H1 (cell line): ENCODE measurements around the gene CDH12. TPM values are rescaled to one million over a fixed set of nuclear protein-coding genes. Genes with fewer than 3 reads are reported as not detected.

ENCODE experiments used
- BRCA1 ChIP-seq: IDR thresholded peaks from 2 replicates; pipeline ENCODE4 v1.6.1; 2012; ENCODE audit warnings: low read depth, low read length, improper control_type of control experiment
- CHD1 ChIP-seq: IDR thresholded peaks from 2 replicates; pipeline ENCODE4 v1.6.1; 2012; ENCODE audit warnings: low read depth, low read length, improper control_type of control experiment
- KDM1A ChIP-seq: fragments of 200-600, 300-600 bp; sonication (generic); IDR thresholded peaks from 2 replicates; pipeline ENCODE4 v1.7.1; 2016; ENCODE audit warnings: mild to moderate bottlenecking, low read length, borderline replicate concordance
- PHF8 ChIP-seq: fragments of 200-600 bp; sonication (generic); conservative IDR thresholded peaks from 2 replicates; pipeline ENCODE4 v1.7.1; 2012; ENCODE audit warnings: low read depth, mild to moderate bottlenecking, inconsistent platforms, low read length, moderate library complexity
- RXRA ChIP-seq: IDR thresholded peaks from 2 replicates; pipeline ENCODE4 v1.6.1; 2011; ENCODE audit warnings: low read depth, mild to moderate bottlenecking, low read length, moderate library complexity; ENCODE audit not compliant: insufficient read depth
- TCF12 ChIP-seq: IDR thresholded peaks from 2 replicates; pipeline ENCODE4 v1.6.1; 2011; ENCODE audit warnings: low read depth, mild to moderate bottlenecking, low read length
- polyA plus RNA-seq, 7 experiments: library from polyadenylated mRNA; depleted of rRNA in 3 of 7; stranded (reverse) in 5 of 7; unstranded in 2 of 7; fragments of >200 nt in 5 of 7; fragments of 200-250 nt in 2 of 7; gene quantifications; 1 replicate in 5 of 7; 2 replicates in 1 of 7; 4 replicates in 1 of 7; pipeline versions ENCODE4 v1.2.1 to v1.2.3, GENCODE V29; 2011 to 2013; ENCODE audit warnings: missing spikeins in 2 of 7, mixed read lengths in 2 of 7
- total RNA-seq: library from RNA; stranded (reverse); fragmentation: NEBNext Ultra II Directional; extraction: Animal tissue kit (Norgen Biotek cat#: 25700); gene quantifications from 2 replicates; pipeline ENCODE4 v1.2.1, GENCODE V29; 2021
- TF ChIP-seq, protein P1 (sequence below): fragments of 300-600 bp; sonication (generic); IDR thresholded peaks from 2 replicates; pipeline ENCODE4 v1.7.1; 2012; ENCODE audit warnings: low read length, moderate library complexity, mild to moderate bottlenecking, inconsistent platforms; ENCODE audit not compliant: insufficient replicate concordance

Gene CDH12
- total and polyA plus RNA-seq, 2 of the 8 experiments (the other 6 are each of a cell fraction or from before 2014, with no cell fraction given) = 0.03 TPM; not detected in 1

- TF ChIP-seq, protein P1, sequence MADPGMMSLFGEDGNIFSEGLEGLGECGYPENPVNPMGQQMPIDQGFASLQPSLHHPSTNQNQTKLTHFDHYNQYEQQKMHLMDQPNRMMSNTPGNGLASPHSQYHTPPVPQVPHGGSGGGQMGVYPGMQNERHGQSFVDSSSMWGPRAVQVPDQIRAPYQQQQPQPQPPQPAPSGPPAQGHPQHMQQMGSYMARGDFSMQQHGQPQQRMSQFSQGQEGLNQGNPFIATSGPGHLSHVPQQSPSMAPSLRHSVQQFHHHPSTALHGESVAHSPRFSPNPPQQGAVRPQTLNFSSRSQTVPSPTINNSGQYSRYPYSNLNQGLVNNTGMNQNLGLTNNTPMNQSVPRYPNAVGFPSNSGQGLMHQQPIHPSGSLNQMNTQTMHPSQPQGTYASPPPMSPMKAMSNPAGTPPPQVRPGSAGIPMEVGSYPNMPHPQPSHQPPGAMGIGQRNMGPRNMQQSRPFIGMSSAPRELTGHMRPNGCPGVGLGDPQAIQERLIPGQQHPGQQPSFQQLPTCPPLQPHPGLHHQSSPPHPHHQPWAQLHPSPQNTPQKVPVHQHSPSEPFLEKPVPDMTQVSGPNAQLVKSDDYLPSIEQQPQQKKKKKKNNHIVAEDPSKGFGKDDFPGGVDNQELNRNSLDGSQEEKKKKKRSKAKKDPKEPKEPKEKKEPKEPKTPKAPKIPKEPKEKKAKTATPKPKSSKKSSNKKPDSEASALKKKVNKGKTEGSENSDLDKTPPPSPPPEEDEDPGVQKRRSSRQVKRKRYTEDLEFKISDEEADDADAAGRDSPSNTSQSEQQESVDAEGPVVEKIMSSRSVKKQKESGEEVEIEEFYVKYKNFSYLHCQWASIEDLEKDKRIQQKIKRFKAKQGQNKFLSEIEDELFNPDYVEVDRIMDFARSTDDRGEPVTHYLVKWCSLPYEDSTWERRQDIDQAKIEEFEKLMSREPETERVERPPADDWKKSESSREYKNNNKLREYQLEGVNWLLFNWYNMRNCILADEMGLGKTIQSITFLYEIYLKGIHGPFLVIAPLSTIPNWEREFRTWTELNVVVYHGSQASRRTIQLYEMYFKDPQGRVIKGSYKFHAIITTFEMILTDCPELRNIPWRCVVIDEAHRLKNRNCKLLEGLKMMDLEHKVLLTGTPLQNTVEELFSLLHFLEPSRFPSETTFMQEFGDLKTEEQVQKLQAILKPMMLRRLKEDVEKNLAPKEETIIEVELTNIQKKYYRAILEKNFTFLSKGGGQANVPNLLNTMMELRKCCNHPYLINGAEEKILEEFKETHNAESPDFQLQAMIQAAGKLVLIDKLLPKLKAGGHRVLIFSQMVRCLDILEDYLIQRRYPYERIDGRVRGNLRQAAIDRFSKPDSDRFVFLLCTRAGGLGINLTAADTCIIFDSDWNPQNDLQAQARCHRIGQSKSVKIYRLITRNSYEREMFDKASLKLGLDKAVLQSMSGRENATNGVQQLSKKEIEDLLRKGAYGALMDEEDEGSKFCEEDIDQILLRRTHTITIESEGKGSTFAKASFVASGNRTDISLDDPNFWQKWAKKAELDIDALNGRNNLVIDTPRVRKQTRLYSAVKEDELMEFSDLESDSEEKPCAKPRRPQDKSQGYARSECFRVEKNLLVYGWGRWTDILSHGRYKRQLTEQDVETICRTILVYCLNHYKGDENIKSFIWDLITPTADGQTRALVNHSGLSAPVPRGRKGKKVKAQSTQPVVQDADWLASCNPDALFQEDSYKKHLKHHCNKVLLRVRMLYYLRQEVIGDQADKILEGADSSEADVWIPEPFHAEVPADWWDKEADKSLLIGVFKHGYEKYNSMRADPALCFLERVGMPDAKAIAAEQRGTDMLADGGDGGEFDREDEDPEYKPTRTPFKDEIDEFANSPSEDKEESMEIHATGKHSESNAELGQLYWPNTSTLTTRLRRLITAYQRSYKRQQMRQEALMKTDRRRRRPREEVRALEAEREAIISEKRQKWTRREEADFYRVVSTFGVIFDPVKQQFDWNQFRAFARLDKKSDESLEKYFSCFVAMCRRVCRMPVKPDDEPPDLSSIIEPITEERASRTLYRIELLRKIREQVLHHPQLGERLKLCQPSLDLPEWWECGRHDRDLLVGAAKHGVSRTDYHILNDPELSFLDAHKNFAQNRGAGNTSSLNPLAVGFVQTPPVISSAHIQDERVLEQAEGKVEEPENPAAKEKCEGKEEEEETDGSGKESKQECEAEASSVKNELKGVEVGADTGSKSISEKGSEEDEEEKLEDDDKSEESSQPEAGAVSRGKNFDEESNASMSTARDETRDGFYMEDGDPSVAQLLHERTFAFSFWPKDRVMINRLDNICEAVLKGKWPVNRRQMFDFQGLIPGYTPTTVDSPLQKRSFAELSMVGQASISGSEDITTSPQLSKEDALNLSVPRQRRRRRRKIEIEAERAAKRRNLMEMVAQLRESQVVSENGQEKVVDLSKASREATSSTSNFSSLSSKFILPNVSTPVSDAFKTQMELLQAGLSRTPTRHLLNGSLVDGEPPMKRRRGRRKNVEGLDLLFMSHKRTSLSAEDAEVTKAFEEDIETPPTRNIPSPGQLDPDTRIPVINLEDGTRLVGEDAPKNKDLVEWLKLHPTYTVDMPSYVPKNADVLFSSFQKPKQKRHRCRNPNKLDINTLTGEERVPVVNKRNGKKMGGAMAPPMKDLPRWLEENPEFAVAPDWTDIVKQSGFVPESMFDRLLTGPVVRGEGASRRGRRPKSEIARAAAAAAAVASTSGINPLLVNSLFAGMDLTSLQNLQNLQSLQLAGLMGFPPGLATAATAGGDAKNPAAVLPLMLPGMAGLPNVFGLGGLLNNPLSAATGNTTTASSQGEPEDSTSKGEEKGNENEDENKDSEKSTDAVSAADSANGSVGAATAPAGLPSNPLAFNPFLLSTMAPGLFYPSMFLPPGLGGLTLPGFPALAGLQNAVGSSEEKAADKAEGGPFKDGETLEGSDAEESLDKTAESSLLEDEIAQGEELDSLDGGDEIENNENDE = no peak
- no peak for TF ChIP-seq KDM1A
- TF ChIP-seq BRCA1 = no peak
- no peak for TF ChIP-seq PHF8
- TF ChIP-seq RXRA = no peak
- no peak for TF ChIP-seq CHD1
- no peak for TF ChIP-seq TCF12
- TF ChIP-seq, all 59 proteins: peak for 0
Observed at GRCh38 chr5:22495016-22495720, 358.0 kb downstream of the CDH12 start (continued).
